Right cardiac atrium (tissue), 5 donors: ENCODE data around the gene CACNB1. TPM values are rescaled to one million over a fixed set of nuclear protein-coding genes. Genes with fewer than 3 reads are reported as not detected.
"Not testable (repeated sequence)": the region's sequence is repeated elsewhere in the genome, so short reads cannot be mapped to it uniquely, and the experiment has no call there.

Experiments used
- ATAC-seq, 2 donors: fragments of 200-7000 bp; cut with Tn5 transposase; one replicate each; pipeline versions ENCODE4 v1.8.0 to v1.9.1; 2020; ENCODE audit warnings: moderate library complexity in 2 of 2, mild to moderate bottlenecking in 1 of 2
- DNase-seq, 3 donors: peaks; one replicate each; pipeline ENCODE4 v3.0.0-alpha.2; 2020
- H3K27ac ChIP-seq: one replicate; pipeline ENCODE4 v1.5.1; 2013; ENCODE audit warnings: mild to moderate bottlenecking, low read length, control low read depth, moderate library complexity
- H3K27me3 ChIP-seq: one replicate; pipeline ENCODE4 v1.6.1; 2013; ENCODE audit not compliant: control insufficient read depth, insufficient read depth
- H3K4me1 ChIP-seq: one replicate; pipeline ENCODE4 v1.6.1; 2013; ENCODE audit warnings: low read length; ENCODE audit not compliant: control insufficient read depth, insufficient read depth
- H3K4me3 ChIP-seq: one replicate; pipeline ENCODE4 v1.5.1; 2013; ENCODE audit warnings: low read length, control low read depth
- H3K9me3 ChIP-seq: one replicate; pipeline ENCODE4 v1.6.1; 2013; ENCODE audit warnings: low read length; ENCODE audit not compliant: control insufficient read depth
- WGBS: extraction: QIAGEN DNeasy Blood & Tissue Kit; methylation state at CpG from one replicate; pipeline ENCODE4 v1.1.7; 2013; 5-methylcytosine and 5-hydroxymethylcytosine counted together
- intact Hi-C, 4 donors: fragments of 100-400 bp; cut with DNase I; formaldehyde crosslinking; loops; one replicate each; pipeline versions ENCODE4 v1.11.0 to v1.14.0; 2022 to 2023
- polyA plus RNA-seq: library from polyadenylated mRNA; stranded (reverse); fragments of 200-250 nt; gene quantifications from one replicate; pipeline ENCODE4 v1.2.3, GENCODE V29; 2013
- total RNA-seq, 4 donors: library from RNA; stranded (reverse); fragmentation: NEBNext Ultra II Directional; extraction: Animal tissue kit (Norgen Biotek cat#: 25700); gene quantifications; one replicate each; pipeline ENCODE4 v1.2.1, GENCODE V29; 2021
- donor health status: healthy with polysubstance abuse.
- donor health status: DM: no; HTN: yes; CAD: no.
- donor health status: DM: no; HTN: no; CAD: no.
- donor health status: DM: no; HTN: yes; CAD: no; lungs with severe emphysema.
- donor health status: DM: yes; HTN: yes; CAD: no.

Gene CACNB1
- total and polyA plus RNA-seq, 5 donors: 5.8 to 10.8 (median 7.7) TPM

- Histone ChIP-seq H3K9me3 (no peaks in the 10 kb centered on the region), H3K4me3 (no peak overlapping the region), H3K4me1 (no peaks in the 10 kb centered on the region), H3K27me3 (no peaks in the 10 kb centered on the region), H3K27ac (no peak overlapping the region)
- intact Hi-C loops: no loop called here
- no peak for DNase-seq
- WGBS: 75% methylated on average over 6 of the region's 6 CpGs
- no peak for ATAC-seq
Measured at GRCh38 chr17:39134878-39135277, 62.6 kb downstream of the CACNB1 start.

DNA sequence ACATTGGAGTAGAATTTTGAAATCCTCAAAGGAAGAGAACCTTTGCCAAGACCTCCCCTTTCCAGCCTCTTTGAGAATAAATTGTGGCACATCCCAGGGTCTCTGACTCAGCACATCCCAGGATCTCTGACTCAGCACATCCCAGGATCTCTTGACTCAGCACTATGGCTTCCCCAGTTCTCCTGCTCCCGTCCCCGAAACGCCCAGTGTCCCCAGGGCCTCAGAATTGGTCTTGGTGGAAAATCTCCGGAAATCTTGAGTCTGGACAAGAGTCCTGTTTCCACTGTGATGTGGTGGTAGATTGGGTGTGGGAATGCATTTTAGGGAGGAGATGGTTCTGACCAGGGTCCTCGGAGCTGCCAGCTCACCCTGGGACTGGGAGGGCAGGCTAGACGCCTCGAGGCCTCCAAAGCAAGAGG is 65.3 kb downstream of the CACNB1 start:
- peak; percentile 71 to 74 for ATAC-seq
- 64% methylated on average over 7 of the region's 7 CpGs for WGBS
- Histone ChIP-seq H3K4me3 (no peak overlapping the region), H3K27ac (no peak overlapping the region), H3K9me3 (no peaks in the 10 kb centered on the region), H3K27me3 (no peaks in the 10 kb centered on the region), H3K4me1 (no peaks in the 10 kb centered on the region)
- peak in 2 of 3 donors; percentile 36 to 61 for DNase-seq
- intact Hi-C loops: no loop called here

DNA sequence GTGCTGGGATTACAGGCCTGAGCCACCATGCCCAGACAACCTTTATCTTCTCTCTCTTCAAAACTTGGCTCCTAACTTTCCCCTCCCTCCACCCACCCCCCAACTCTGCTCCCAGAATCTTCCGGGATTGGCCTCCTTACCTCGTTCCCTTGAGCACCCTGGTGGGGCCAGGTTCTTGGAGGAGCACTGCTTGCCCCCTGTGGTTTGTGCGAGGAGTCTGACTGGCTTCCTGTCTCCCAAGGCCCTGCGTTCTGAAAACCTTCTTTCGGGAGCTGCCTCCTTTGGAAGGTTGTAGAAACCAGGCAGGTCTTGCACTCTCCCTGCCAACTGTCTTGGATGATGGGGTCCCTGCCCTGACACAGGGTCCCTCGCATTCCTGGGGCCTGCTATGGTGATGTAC is 65.9 kb downstream of the CACNB1 start:
- ATAC-seq (peak; percentile 17 to 25), DNase-seq (peak in 1 of 3 donors; percentile 25)
- no peaks in the 10 kb centered on the region for H3K4me1 ChIP-seq
- H3K27me3 ChIP-seq: no peaks in the 10 kb centered on the region
- intact Hi-C loops: no loop called here
- H3K27ac ChIP-seq: no peak overlapping the region
- whole genome bisulfite sequencing: 64% methylated on average over 6 of the region's 6 CpGs
- no peaks in the 10 kb centered on the region for H3K9me3 ChIP-seq
- H3K4me3 ChIP-seq: no peak overlapping the region

DNA sequence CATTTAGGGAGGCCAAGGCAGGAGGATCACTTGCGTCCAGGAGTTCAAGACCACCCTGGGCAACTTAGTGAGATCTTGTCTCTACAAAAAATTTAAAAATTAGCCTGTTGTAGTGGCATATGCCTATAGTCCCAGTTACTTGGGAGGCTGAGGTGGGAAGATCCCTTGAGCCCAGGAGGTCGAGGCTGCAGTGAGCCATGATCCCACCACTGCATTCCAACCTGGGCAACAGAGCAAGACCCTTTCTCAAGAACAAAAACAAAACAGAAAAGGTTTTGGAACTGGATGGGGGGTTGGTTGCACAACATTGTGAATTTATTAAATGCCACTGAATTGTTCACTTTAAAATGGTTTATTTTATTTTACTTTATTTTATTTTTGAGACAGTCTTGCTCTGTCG is 67.3 kb downstream of the CACNB1 start:
- Histone ChIP-seq H3K27me3 (no peaks in the 10 kb centered on the region), H3K27ac (no peak overlapping the region), H3K4me1 (no peaks in the 10 kb centered on the region), H3K9me3 (no peaks in the 10 kb centered on the region), H3K4me3 (no peak overlapping the region)
- intact Hi-C loops: no loop called here
- WGBS: 90% methylated on average over 3 of the region's 3 CpGs
- ATAC-seq (no peak), DNase-seq (no peak)

GRCh38 chr17:39129544-39129943 is 67.9 kb downstream of the CACNB1 start:
- H3K4me1 ChIP-seq, H3K4me3 ChIP-seq, ATAC-seq, H3K27ac ChIP-seq, DNase-seq, intact Hi-C loops, H3K27me3 ChIP-seq, H3K9me3 ChIP-seq: not testable (repeated sequence)
- 96% methylated on average over 6 of the region's 6 CpGs for WGBS

DNA sequence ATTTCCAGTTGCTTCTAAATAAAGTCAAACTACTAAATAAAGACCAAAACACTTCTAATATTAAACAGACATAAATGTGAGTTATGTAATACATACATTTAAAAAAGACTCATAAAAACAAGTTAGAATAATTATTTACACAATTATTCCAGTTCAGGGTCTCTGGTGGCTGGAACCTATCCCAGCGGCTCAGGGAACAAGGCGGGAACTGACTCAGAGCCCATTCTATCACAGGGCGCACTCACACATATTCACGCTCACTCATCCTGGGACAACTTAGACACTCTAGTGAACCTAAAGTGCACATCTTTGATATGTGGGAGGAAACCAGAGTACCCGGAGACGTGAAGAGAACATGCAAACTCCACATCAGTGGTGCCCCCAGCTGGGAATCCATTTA is 71.0 kb downstream of the CACNB1 start:
- Histone ChIP-seq H3K4me3 (no peak overlapping the region), H3K27me3 (no peaks in the 10 kb centered on the region), H3K9me3 (no peaks in the 10 kb centered on the region), H3K4me1 (no peaks in the 10 kb centered on the region), H3K27ac (no peak overlapping the region)
- intact Hi-C loops: no loop called here
- WGBS: 67% methylated on average over 6 of the region's 6 CpGs
- ATAC-seq: no peak
- peak in 1 of 3 donors; percentile 5 for DNase-seq

- H3K27ac ChIP-seq: no peak overlapping the region
- H3K27me3 ChIP-seq: no peaks in the 10 kb centered on the region
- H3K9me3 ChIP-seq: no peaks in the 10 kb centered on the region
- no peaks in the 10 kb centered on the region for H3K4me1 ChIP-seq
- intact Hi-C loops: no loop called here
- H3K4me3 ChIP-seq: no peak overlapping the region
- ATAC-seq (no peak), DNase-seq (no peak)
- 92% methylated on average over 2 of the region's 2 CpGs for WGBS
Measured at GRCh38 chr17:39125143-39125875, 72.2 kb downstream of the CACNB1 start.

- ATAC-seq (peak; percentile 40 to 60), DNase-seq (peak in 1 of 3 donors; percentile 40)
- no peaks in the 10 kb centered on the region for H3K4me1 ChIP-seq
- H3K27me3 ChIP-seq: no peaks in the 10 kb centered on the region
- WGBS: 68% methylated on average over 9 of the region's 9 CpGs
- H3K9me3 ChIP-seq: no peaks in the 10 kb centered on the region
- H3K4me3 ChIP-seq: no peak overlapping the region
- intact Hi-C loops: no loop called here
- H3K27ac ChIP-seq: no peak overlapping the region
Measured at GRCh38 chr17:39123627-39124026, 73.8 kb downstream of the CACNB1 start.

Other genes with a start within 250 kb of the CACNB1 start
- not detected for gene FBXO47, start 230.3 kb downstream of the CACNB1 start, total RNA-seq
- gene FBXO47, start 230.3 kb downstream of the CACNB1 start, polyA plus RNA-seq: not detected
- 10 to 100 TPM in 1 of 4 donors, 1 to 10 TPM in 3; 4.4 to 14.6 (median 5.8) TPM for gene PLXDC1, start 46.0 kb downstream of the CACNB1 start, total RNA-seq
- gene PLXDC1, start 46.0 kb downstream of the CACNB1 start, polyA plus RNA-seq: 13.0 TPM
- not detected for gene ARL5C, start 31.5 kb downstream of the CACNB1 start, total RNA-seq
- not detected for gene ARL5C, start 31.5 kb downstream of the CACNB1 start, polyA plus RNA-seq
- 1,000 to 10,000 TPM; 1,060 to 1,177 (median 1,099) TPM for gene RPL19, start 2.6 kb upstream of the CACNB1 start, total RNA-seq
- gene RPL19, start 2.6 kb upstream of the CACNB1 start, polyA plus RNA-seq: 1,781 TPM
- 1 to 10 TPM; 2.5 to 3.7 (median 3.1) TPM for gene STAC2, start 28.3 kb upstream of the CACNB1 start, total RNA-seq
- gene STAC2, start 28.3 kb upstream of the CACNB1 start, polyA plus RNA-seq: 6.9 TPM
- gene FBXL20, start 204.0 kb upstream of the CACNB1 start, total RNA-seq: 10 to 100 TPM in 2 of 4 donors, 1 to 10 TPM in 2; 8.6 to 12.4 (median 10.7) TPM
- gene FBXL20, start 204.0 kb upstream of the CACNB1 start, polyA plus RNA-seq: 4.0 TPM